Measurements from ENCODE around the gene TMEM106C. TPM values are rescaled to one million over a fixed set of nuclear protein-coding genes. Genes with fewer than 3 reads are reported as not detected.

The TMEM106C gene
- total and polyA plus RNA-seq, 9 of the 15 experiments (the other 6 are each of a cell fraction or from before 2014, with no cell fraction given) = 37.6 to 183 (median 57.2) TPM

DNA sequence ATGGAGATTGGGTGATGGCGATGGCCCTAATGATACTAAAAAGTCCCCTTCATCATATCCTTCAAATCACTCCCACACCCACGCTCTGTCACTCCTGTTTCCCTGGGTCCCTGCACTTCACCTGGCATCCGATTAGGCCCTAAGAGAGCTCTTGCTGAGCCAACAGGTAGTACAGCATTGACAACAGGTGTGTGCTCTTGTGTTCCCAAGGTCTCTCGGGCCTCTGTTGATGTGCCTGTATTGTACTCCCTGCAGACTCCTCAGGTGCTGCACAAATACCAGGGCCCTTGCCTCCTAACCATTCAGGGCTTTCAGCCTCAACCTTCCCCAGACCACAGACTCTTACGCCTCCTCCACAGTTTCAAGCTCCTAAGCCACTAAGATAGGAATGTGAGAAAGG lies 32.8 kb upstream of the TMEM106C start:
- Histone ChIP-seq H3K27ac (ENCODE audit: extremely low read depth, low read depth, low read length) (no peak overlapping the region), H2AFZ (ENCODE audit: low read depth, low read length) (no peak overlapping the region), H3K4me1 (replicated peaks in 1 of 2; ENCODE audit: control insufficient read depth in 2 of 2, insufficient read depth in 2 of 2, low read length in 2 of 2) (peaks cover 0 to 6% of the 10 kb centered on the region in 2 experiments; a peak in 1 of 5 replicates), H3K9me1 (ENCODE audit: control insufficient read depth, insufficient read depth, low read length) (no peaks in the 10 kb centered on the region), H4K20me1 (replicated peaks; ENCODE audit: control insufficient read depth, insufficient read depth, low read length) (no peaks in the 10 kb centered on the region; the same call in 1 of the 2 replicates), H3K79me2 (ENCODE audit: control insufficient read depth, insufficient read depth, low read length) (no peaks in the 10 kb centered on the region), H3K9ac (ENCODE audit: insufficient read depth in 1 of 2, low read depth in 2 of 2, low read length in 2 of 2) (no peak overlapping the region), H3K9me3 (replicated peaks; ENCODE audit: control insufficient read depth, insufficient read depth, low read depth, low read length) (no peaks in the 10 kb centered on the region), H3K36me3 (ENCODE audit: control insufficient read depth, insufficient read depth, low read length) (no peaks in the 10 kb centered on the region), H3K27me3 (ENCODE audit: control insufficient read depth in 2 of 2, insufficient read depth in 2 of 2, low read length in 2 of 2) (peaks cover 26 to 58% of the 10 kb centered on the region in 2 experiments), H3K4me2 (ENCODE audit: insufficient read depth, low read length) (no peak overlapping the region), H3K4me3 (no peak overlapping the region)
- ATAC-seq (no peak), DNase-seq (ENCODE audit: extremely low read depth in 1 of 4, low spot score in 3 of 4) (no peak), FAIRE-seq (no peak)
- ChIA-PET POLR2A (no interaction called here), CTCF (ENCODE audit: low intra/inter-chr PET ratio) (no interaction called here)
- in situ Hi-C loops (cut with MboI) = no loop called here
- TF ChIP-seq ZNF431 (CRISPR knock-in tag; IDR thresholded peaks at IDR 0.05) = no peak
- no peak for TF ChIP-seq ELF1 (tag; IDR thresholded peaks at IDR 0.05)
- TF ChIP-seq EP300 (IDR thresholded peaks at IDR 0.05; ENCODE audit: low read length) = no peak
- TF ChIP-seq MYC (IDR thresholded peaks at IDR 0.05; ENCODE audit: low read depth, low read length) = no peak
- no peak for TF ChIP-seq MYC (CRISPR knock-in tag; IDR thresholded peaks at IDR 0.05; ENCODE audit: borderline replicate concordance, low read depth)
- TF ChIP-seq, protein P1, sequence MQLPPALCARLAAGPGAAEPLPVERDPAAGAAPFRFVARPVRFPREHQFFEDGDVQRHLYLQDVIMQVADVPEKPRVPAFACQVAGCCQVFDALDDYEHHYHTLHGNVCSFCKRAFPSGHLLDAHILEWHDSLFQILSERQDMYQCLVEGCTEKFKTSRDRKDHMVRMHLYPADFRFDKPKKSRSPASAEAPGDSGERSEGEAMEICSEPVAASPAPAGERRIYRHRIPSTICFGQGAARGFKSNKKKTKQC (CRISPR knock-in tag; IDR thresholded peaks at IDR 0.05) = no peak
- TF ChIP-seq CBX1 (IDR thresholded peaks at IDR 0.05; ENCODE audit: low read depth) = no peak
- no peak for TF ChIP-seq PML (IDR thresholded peaks at IDR 0.05; ENCODE audit: low read length)
- no peak for TF ChIP-seq IRF9 (tag; IDR thresholded peaks at IDR 0.05)
- TF ChIP-seq CTCFL (IDR thresholded peaks at IDR 0.05; ENCODE audit: borderline replicate concordance, insufficient read depth, low read depth, low read length, poor library complexity, severe bottlenecking) = no peak
- no peak for TF ChIP-seq GATAD2A (IDR thresholded peaks at IDR 0.05)
- TF ChIP-seq TCF7 (IDR thresholded peaks at IDR 0.05; ENCODE audit: borderline replicate concordance) = no peak
- TF ChIP-seq NFRKB (IDR thresholded peaks at IDR 0.05; ENCODE audit: low read depth) = no peak
- TF ChIP-seq SRSF1 (IDR thresholded peaks at IDR 0.05; ENCODE audit: low read depth, low read length) = no peak
- no peak for TF ChIP-seq ZNF57 (CRISPR knock-in tag; IDR thresholded peaks at IDR 0.05)
- TF ChIP-seq ZNF165 (CRISPR knock-in tag; IDR thresholded peaks at IDR 0.05; ENCODE audit: borderline replicate concordance) = no peak
- TF ChIP-seq, protein P2, sequence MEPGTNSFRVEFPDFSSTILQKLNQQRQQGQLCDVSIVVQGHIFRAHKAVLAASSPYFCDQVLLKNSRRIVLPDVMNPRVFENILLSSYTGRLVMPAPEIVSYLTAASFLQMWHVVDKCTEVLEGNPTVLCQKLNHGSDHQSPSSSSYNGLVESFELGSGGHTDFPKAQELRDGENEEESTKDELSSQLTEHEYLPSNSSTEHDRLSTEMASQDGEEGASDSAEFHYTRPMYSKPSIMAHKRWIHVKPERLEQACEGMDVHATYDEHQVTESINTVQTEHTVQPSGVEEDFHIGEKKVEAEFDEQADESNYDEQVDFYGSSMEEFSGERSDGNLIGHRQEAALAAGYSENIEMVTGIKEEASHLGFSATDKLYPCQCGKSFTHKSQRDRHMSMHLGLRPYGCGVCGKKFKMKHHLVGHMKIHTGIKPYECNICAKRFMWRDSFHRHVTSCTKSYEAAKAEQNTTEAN (CRISPR knock-in tag; IDR thresholded peaks at IDR 0.05) = no peak
- TF ChIP-seq RBM39 (optimal IDR thresholded peaks at IDR 0.05; ENCODE audit: low read depth, low read length) = no peak
- TF ChIP-seq RNF2 (IDR thresholded peaks at IDR 0.05) = no peak
- intact Hi-C loops (cut with micrococcal nuclease) = no loop called here
- no TSS peak for BruUV-seq (replicated peaks)
- 0% methylated on average over 5 of the region's 5 CpGs for WGBS (ENCODE audit: insufficient coverage, low coverage, missing lambda C conversion rate)
